ENCODE data around the gene PTPRF. TPM values are rescaled to one million over a fixed set of nuclear protein-coding genes. Genes with fewer than 3 reads are reported as not detected.

The PTPRF gene
- total RNA-seq, 4 donors from 2014 or later, result 33.8 to 84.2 (median 53.7) TPM

DNA sequence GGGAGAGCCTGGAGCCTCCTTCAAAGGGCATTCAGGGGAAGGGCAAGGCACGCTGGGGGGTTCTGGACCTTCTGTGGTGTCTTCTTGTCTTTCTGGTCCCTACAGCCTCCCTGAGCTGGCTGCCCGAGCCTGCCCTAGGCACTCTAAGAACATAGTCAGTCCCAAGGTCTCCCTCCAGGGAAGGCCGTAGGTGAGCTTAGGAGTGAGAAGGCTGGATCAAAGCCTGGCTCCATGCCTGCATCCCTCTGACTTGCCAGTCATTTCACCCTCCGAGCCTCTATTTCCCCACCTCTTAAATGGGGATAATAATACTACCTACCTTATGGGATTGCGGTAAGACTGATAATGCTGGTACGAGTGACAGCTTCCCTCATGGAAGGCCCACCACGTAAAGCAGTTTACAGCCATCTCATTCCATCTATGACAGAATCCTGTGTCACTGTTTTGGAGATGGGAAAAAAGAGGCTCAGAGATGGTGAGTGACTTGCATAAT lies 20.8 kb downstream of the PTPRF start:
- Histone ChIP-seq H3K4me3 (no peak overlapping the region), H3K27ac (replicated peaks in 1 of 4) (peak overlapping the region; percentile 75 to 86 (median 80)), H3K36me3 (peaks cover 0 to 32% (median 9%) of the 10 kb centered on the region in 4 donors), H3K27me3 (no peaks in the 10 kb centered on the region), H3K4me1 (peaks cover 15 to 63% (median 52%) of the 10 kb centered on the region in 4 donors), H3K9me3 (no peaks in the 10 kb centered on the region)
- intact Hi-C loops (cut with DNase I), result no loop called here
- no peak for DNase-seq (ENCODE audit: extremely low spot score)
- no peak for TF ChIP-seq EP300 (IDR thresholded peaks at IDR 0.05)
- TF ChIP-seq POLR2AphosphoS5 (IDR thresholded peaks at IDR 0.05), result no peak
- TF ChIP-seq CTCF (IDR thresholded peaks at IDR 0.05), result no peak
- TF ChIP-seq POLR2A (IDR thresholded peaks at IDR 0.05; ENCODE audit: low read depth), result no peak
- 87% methylated on average over 7 of the region's 7 CpGs for WGBS

DNA sequence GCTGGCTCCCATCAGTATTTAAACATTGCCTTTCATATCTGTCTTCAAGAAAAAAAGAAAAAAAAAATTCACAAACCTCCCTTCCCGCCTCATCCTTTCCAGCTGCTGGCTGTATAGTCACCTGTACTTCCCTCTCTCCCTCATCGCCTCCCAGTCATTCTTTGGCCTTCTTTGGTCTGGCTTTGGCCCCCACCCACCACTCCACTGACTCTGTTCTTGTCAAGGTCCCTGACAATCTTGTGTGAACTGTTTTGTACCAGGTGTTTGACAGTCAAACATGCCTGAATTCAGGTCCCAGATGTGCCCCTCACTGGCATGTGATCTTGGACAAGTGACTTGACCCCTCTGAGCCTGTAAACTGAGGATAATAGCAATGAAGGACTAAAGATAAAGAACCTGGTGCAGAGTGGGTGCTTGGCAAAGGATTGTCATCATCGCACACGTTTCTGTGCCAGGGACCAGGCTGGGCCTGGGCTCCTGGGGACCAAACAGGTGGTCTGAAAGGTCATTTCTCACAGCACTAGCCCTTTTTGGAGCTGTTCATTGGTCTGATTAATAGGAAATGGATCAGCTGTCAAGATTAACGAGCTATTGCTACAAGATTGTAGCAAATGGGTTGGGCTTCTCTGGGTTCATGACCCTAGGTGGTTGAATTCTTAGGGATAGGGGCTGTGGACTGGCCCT lies 21.5 kb downstream of the PTPRF start:
- DNase-seq (ENCODE audit: extremely low spot score), result no peak
- H3K4me3 ChIP-seq, result no peak overlapping the region
- H3K27me3 ChIP-seq, result no peaks in the 10 kb centered on the region
- TF ChIP-seq EP300 (IDR thresholded peaks at IDR 0.05), result no peak
- no peak for TF ChIP-seq CTCF (IDR thresholded peaks at IDR 0.05)
- no peak for TF ChIP-seq POLR2A (IDR thresholded peaks at IDR 0.05; ENCODE audit: low read depth)
- TF ChIP-seq POLR2AphosphoS5 (IDR thresholded peaks at IDR 0.05), result no peak
- intact Hi-C loops (cut with DNase I), result no loop called here
- WGBS, result 66% methylated on average over 5 of the region's 5 CpGs
- peaks cover 0 to 32% (median 9%) of the 10 kb centered on the region in 4 donors for H3K36me3 ChIP-seq
- H3K27ac ChIP-seq (replicated peaks in 1 of 4), result peak overlapping the region; percentile 75 to 86 (median 80)
- H3K9me3 ChIP-seq, result no peaks in the 10 kb centered on the region
- H3K4me1 ChIP-seq, result peaks cover 15 to 68% (median 58%) of the 10 kb centered on the region in 4 donors

- peaks cover 15 to 71% (median 64%) of the 10 kb centered on the region in 4 donors for H3K4me1 ChIP-seq
- intact Hi-C loops (cut with DNase I), result no loop called here
- TF ChIP-seq EP300 (IDR thresholded peaks at IDR 0.05) (no peak), POLR2AphosphoS5 (IDR thresholded peaks at IDR 0.05) (peak; percentile 51 to 66)
- no peak overlapping the region for H3K4me3 ChIP-seq
- no peaks in the 10 kb centered on the region for H3K27me3 ChIP-seq
- 25% methylated on average over 6 of the region's 6 CpGs for WGBS
- H3K27ac ChIP-seq (replicated peaks in 1 of 4), result peak overlapping the region; percentile 75 to 86 (median 80)
- no peak for DNase-seq (ENCODE audit: extremely low spot score)
- peaks cover 0 to 26% (median 9%) of the 10 kb centered on the region in 4 donors for H3K36me3 ChIP-seq
- no peaks in the 10 kb centered on the region for H3K9me3 ChIP-seq
Observed at GRCh38 chr1:43552813-43553212, 22.1 kb downstream of the PTPRF start.

- WGBS, result 80% methylated on average over 6 of the region's 6 CpGs
- no peak for DNase-seq (ENCODE audit: extremely low spot score)
- TF ChIP-seq POLR2A (IDR thresholded peaks at IDR 0.05; ENCODE audit: low read depth) (no peak), POLR2AphosphoS5 (IDR thresholded peaks at IDR 0.05) (no peak), EP300 (IDR thresholded peaks at IDR 0.05) (no peak), CTCF (IDR thresholded peaks at IDR 0.05) (peak in 1 of 3 experiments; percentile 24)
- peak overlapping the region; percentile 56 to 86 (median 80) for H3K27ac ChIP-seq (replicated peaks in 1 of 4)
- intact Hi-C loops (cut with DNase I), result no loop called here
- H3K9me3 ChIP-seq, result no peaks in the 10 kb centered on the region
- H3K4me1 ChIP-seq, result peaks cover 15 to 78% (median 73%) of the 10 kb centered on the region in 4 donors
- no peak overlapping the region for H3K4me3 ChIP-seq
- no peaks in the 10 kb centered on the region for H3K27me3 ChIP-seq
- H3K36me3 ChIP-seq, result peaks cover 0 to 25% (median 9%) of the 10 kb centered on the region in 4 donors
Observed at GRCh38 chr1:43554444-43554992, 23.8 kb downstream of the PTPRF start.

GRCh38 chr1:43556782-43557181 lies 26.1 kb downstream of the PTPRF start:
- Histone ChIP-seq H3K36me3 (peaks cover 0 to 25% (median 9%) of the 10 kb centered on the region in 4 donors), H3K9me3 (no peaks in the 10 kb centered on the region), H3K27me3 (no peaks in the 10 kb centered on the region), H3K4me1 (peaks cover 4 to 61% (median 50%) of the 10 kb centered on the region in 4 donors), H3K27ac (replicated peaks in 1 of 4) (peak overlapping the region; percentile 76 to 88 (median 82)), H3K4me3 (no peak overlapping the region)
- no peak for DNase-seq (ENCODE audit: extremely low spot score)
- WGBS, result 90% methylated on average over 2 of the region's 6 CpGs
- TF ChIP-seq POLR2A (IDR thresholded peaks at IDR 0.05; ENCODE audit: low read depth) (no peak), EP300 (IDR thresholded peaks at IDR 0.05) (no peak), CTCF (IDR thresholded peaks at IDR 0.05) (no peak), POLR2AphosphoS5 (IDR thresholded peaks at IDR 0.05) (no peak)
- intact Hi-C loops (cut with DNase I), result no loop called here
